Neural cell (in vitro differentiated cells): ENCODE measurements around the gene TMEM170B.

ENCODE experiments used
- EP300 ChIP-seq: fragments of 450-650 bp; conservative IDR thresholded peaks from 2 replicates; pipeline ENCODE4 v1.6.1; 2014; ENCODE audit warnings: antibody characterized with exemption, mild to moderate bottlenecking, moderate library complexity; ENCODE audit not compliant: poor library complexity, severe bottlenecking
- EZH2 ChIP-seq: fragments of 200-600, 300-800 bp; shearing (Covaris generic), sonication (generic); IDR thresholded peaks from 2 replicates; pipeline ENCODE4 v1.6.1; 2014; ENCODE audit warnings: antibody characterized with exemption, low read length, borderline replicate concordance, mild to moderate bottlenecking; ENCODE audit not compliant: insufficient read depth, poor library complexity, severe bottlenecking
- POLR2AphosphoS5 ChIP-seq: IDR thresholded peaks from 2 replicates; pipeline ENCODE4 v1.6.1; 2012
- TF ChIP-seq, protein P1 (sequence below): fragments of 450-650 bp; IDR thresholded peaks from 2 replicates; pipeline ENCODE4 v1.5.1; 2014; ENCODE audit warnings: antibody characterized with exemption, mild to moderate bottlenecking, moderate library complexity; ENCODE audit not compliant: poor library complexity, severe bottlenecking
- TF ChIP-seq, protein P2 (sequence below): IDR thresholded peaks from 2 replicates; pipeline ENCODE4 v1.6.1; 2012; ENCODE audit warnings: borderline replicate concordance

DNA sequence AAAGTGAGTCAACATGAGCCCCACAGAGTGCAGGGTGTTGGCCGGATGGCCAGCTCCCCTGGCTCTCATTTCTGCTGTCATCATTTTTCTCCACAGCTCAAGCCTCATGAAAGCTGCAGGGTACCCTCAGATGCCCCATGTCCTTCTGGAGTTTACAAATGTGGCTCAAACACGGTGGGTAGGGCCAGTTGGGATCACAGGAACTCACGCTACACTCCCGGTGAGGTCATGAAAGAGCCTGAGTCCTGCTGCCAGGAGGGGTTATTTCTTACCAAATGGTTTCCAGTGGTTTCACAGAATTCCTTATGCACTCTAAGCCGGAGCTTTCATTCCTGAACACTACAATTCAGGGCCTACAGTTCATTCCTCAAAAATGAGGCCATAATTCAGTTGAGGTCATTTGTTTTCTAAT, 78.7 kb downstream of the TMEM170B start:
- TF ChIP-seq EZH2 (no peak), POLR2AphosphoS5 (no peak), EP300 (no peak)
- TF ChIP-seq, protein P1, sequence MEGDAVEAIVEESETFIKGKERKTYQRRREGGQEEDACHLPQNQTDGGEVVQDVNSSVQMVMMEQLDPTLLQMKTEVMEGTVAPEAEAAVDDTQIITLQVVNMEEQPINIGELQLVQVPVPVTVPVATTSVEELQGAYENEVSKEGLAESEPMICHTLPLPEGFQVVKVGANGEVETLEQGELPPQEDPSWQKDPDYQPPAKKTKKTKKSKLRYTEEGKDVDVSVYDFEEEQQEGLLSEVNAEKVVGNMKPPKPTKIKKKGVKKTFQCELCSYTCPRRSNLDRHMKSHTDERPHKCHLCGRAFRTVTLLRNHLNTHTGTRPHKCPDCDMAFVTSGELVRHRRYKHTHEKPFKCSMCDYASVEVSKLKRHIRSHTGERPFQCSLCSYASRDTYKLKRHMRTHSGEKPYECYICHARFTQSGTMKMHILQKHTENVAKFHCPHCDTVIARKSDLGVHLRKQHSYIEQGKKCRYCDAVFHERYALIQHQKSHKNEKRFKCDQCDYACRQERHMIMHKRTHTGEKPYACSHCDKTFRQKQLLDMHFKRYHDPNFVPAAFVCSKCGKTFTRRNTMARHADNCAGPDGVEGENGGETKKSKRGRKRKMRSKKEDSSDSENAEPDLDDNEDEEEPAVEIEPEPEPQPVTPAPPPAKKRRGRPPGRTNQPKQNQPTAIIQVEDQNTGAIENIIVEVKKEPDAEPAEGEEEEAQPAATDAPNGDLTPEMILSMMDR: no peak
- TF ChIP-seq, protein P2, sequence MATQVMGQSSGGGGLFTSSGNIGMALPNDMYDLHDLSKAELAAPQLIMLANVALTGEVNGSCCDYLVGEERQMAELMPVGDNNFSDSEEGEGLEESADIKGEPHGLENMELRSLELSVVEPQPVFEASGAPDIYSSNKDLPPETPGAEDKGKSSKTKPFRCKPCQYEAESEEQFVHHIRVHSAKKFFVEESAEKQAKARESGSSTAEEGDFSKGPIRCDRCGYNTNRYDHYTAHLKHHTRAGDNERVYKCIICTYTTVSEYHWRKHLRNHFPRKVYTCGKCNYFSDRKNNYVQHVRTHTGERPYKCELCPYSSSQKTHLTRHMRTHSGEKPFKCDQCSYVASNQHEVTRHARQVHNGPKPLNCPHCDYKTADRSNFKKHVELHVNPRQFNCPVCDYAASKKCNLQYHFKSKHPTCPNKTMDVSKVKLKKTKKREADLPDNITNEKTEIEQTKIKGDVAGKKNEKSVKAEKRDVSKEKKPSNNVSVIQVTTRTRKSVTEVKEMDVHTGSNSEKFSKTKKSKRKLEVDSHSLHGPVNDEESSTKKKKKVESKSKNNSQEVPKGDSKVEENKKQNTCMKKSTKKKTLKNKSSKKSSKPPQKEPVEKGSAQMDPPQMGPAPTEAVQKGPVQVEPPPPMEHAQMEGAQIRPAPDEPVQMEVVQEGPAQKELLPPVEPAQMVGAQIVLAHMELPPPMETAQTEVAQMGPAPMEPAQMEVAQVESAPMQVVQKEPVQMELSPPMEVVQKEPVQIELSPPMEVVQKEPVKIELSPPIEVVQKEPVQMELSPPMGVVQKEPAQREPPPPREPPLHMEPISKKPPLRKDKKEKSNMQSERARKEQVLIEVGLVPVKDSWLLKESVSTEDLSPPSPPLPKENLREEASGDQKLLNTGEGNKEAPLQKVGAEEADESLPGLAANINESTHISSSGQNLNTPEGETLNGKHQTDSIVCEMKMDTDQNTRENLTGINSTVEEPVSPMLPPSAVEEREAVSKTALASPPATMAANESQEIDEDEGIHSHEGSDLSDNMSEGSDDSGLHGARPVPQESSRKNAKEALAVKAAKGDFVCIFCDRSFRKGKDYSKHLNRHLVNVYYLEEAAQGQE: no peak
